HG02623 (cell line): ENCODE results near the gene TMEM59L.
"Not testable (repeated sequence)": the region's sequence is repeated elsewhere in the genome, so short reads cannot be mapped to it uniquely, and the experiment has no call there.

Source experiments
- ATAC-seq: cut with Tn5 transposase; IDR thresholded peaks from one replicate; pipeline ENCODE4 v1.9.1; 2021; ENCODE audit warnings: moderate library complexity; ENCODE audit not compliant: unreplicated experiment

TMEM59L gene

DNA sequence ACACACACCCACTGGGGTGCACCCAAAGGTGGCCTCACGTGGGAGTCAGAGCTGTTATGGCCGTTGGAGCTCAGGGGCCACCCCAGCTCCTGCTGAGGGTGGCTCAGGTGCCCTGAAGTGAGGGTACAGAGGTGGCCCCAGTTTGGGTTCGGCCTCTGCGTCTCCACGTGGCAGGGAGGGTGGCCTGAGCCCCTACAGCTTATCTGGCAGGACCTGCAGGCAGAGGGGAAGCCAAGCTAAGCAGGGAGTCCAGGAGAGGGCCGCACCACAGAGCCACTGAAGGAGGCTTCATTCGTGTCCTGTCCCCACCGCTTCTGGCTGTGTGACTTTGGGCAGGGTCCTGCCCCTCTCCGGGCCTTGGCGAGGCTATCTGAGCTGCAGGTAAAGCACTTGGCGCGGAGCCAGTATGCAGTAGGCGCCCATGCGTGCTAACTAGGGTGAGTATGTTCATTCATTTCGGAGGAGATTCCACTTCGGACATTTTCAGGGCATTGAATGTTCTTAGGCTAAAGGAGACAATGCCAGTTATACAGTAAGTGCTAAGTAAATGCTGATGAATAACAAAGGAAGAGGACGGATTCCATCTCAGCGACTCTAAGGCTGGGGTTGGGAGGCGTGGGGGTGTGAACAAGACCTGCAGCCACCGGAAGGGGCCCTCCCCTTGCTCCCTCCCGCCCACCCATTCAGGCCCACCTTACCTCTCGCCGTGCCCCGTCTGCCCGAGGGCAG is 19.1 kb upstream of the TMEM59L start:
- ATAC-seq = no peak

DNA sequence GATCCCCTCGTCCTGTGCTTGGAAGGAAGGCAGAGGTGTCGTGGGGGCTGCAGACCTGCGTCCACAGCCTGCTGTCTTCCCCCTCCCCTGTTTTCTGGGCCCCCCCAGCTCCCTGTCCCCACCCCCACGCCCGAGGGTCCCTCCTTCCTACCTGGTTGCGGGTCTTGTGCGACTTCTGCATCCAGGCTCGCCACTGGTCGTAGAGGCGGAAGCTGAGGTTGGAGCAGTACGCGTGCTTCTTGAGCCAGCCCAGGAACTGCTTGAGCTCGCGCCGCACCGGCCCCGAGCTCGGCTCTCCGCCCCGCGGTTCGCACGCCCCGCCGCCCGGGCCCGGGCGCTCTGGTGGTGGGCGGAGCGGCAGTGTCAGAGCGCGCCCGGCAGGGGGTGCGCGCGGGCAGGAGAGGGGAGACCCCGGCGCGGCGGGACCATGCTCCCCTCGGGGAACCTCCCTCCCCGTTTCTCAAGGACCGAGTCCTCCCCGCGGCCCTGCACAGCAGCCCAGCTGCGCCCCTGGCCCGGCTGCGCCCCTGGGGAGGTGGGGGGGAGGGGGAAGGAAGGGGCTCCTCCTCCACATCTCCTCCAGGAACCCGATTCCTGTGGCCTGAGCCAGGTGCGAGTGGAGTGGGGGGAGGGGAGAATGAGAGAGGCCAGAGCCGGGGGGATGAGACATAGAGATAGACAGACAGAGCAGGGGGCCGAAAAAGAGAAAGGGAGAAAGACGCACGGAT is 18.4 kb upstream of the TMEM59L start:
- no peak for ATAC-seq

DNA sequence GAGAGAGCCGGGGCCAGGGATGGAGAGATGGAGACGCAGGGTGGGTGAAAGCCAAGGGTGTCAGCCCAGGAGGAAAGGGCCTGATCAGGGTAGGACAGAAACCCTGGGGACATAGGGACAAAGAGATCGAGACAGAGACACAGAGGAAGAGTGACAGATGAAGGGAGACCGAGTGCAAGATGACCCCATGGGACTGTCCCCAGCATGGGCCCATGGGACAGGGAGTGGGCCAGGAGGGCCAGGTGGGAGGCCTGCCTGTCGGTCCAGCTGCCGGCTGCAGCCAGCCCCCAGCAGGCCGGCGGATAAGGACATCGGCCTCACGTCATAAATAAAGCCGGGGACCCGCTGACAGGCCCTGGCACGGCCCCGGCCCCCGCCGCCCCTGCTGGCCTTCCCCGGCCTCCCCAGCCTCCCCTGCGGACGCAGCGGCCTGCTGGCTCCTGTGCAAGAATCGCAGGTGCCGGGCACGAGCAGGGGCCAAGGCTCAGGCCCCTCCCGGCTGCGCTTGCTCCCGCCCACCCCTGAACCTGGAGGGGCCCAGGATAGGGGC is 17.8 kb upstream of the TMEM59L start:
- ATAC-seq = no peak

DNA sequence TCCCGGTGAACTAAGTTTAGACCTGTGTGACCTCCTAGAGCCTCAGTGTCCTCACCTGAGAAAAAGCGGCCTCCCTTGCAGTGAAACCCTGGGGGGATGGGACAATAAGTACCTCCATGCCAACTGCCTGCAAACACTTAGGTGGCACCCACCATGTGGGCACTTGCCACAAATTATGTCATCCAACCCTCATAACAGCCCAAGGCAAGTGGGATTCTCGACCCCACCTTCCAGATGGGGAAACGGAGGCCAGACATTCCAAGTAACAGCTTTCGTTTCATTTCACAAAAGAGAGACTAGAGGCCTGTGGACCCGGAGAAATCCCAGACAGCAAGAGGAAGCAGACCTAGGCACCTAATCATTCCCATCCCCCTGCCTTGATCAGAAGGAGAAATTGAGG is 17.2 kb upstream of the TMEM59L start:
- no peak for ATAC-seq

DNA sequence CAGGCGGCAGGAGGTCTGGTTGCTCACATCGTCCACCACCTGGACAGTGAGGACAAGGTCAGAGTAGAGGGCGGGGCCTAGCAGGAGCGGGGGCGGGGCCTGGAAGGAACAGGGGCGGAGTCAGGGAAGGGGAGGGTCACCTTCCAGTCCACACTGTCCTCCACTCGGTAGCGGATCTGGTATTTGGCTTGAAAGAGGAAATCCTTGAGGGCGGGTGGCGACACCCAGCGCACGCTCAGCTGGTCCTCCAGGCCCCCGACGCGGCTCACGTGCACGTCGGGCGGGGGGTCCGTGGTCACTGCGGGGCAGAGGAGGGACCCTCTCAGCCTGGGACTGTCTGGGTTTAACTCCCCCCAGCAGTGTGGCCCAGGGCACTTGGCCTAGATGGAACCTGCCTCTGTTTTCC is 15.9 kb upstream of the TMEM59L start:
- ATAC-seq = no peak

DNA sequence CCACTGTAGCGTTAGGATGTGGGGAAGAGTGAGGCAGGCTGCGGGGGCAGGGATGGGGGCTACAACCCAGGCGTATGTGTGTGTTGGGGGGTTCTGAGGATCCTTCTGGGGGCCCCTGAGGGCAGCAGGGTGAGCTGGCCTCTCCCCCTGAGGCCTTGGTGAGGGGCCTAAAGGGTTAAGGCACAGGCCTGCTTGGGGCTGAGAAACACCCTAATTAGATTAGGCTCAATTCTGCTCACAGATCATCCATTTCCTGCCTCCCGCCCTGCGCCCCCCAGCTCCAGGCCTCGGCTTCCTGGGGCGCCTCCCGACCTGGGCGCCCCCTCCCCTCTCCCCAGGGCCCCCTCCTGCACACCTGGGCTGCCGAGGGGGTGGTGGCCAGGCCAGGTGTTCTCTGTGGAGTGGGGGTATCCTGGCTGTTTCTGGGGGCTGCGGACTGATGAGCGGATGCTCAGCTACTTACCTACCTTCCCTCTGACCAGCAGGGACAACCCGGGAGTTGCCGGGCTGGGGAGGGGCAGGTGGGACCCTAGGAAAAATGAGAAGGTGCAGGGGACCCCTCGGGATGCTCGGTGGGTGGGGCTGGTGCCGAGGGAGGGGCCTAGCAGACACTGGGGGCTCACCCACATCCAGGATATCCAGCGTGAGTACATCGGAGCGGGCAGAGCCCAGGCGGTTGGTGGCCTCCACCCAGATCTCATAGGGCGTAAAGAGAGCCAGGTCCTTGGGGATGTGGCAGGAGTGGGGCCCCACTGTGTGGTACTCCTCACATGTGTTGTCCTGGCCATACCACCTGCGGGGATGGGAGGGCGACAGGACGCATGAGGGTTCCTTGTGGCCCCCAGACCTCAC is 14.6 kb upstream of the TMEM59L start:
- ATAC-seq = no peak

DNA sequence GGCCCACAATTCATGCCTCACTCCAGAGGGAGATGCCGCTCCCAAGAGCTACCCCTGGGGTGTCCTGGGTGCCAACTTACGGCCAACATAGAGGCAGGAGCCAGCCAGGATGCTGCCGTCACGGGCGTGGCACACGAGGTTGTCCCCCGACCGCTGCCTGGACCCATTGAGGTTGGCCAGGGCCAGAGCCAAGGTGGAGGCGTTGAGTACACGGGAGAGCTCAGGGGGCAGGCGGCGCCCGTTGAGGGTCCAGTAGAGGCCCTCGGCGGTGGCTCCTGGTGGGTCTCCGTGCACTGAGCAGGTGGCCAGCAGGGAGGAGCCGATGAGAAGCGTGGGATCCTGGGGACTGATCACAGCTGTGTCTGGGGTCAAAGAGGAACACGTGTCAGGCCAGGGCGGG is 13.2 kb upstream of the TMEM59L start:
- ATAC-seq = no peak

DNA sequence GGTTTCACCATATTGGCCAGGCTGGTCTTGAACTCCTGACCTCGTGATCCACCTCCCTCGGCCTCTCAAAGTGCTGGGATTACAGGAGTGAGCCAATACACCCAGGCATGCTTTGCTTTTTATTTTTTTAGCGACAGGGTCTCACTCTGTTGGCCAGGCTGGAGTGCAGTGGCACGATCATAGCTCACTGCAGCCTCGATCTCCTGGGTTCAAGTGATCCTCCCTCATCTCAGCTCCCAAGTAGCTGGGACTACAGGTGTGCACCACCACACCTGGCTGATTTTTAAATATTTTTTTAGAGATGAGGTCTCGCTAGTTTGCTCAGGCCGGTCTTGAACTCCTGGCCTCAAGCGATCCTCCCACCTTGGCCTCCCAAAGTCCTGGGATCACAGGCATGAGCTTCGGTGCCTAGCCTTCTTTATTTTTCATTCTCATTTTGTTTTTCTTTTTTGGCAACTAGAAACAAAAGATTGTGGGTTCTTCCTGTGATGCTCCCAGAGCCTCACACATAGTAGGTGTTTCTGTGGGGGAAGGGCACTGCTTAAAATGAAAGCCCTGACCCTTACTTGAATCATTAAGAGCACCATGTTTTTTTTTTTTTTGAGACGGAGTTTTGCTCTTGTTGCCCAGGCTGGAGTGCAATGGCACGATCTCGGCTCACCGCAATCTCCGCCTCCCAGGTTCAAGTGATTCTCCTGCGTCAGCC is 11.8 kb upstream of the TMEM59L start:
- not testable (repeated sequence) for ATAC-seq

DNA sequence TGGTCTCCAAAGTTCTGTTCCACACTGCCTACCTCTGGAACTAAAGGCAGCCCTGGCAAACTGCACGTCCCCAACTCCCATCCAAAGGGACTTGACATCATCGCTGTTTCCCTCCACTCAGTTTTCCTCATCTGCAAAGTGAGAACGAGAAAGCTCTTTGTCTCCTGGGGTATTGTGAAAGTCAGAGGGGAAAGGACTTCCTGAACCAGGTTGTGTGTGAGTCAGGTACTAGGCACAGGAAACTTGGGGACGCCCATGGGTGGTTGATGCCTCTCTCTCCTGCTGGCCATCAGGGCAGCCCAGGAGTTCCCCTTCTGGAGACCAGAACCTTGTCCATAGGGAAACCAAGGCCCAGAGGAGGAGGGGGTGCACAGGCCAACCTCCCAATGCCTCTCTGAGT is 10.8 kb upstream of the TMEM59L start:
- ATAC-seq = no peak

DNA sequence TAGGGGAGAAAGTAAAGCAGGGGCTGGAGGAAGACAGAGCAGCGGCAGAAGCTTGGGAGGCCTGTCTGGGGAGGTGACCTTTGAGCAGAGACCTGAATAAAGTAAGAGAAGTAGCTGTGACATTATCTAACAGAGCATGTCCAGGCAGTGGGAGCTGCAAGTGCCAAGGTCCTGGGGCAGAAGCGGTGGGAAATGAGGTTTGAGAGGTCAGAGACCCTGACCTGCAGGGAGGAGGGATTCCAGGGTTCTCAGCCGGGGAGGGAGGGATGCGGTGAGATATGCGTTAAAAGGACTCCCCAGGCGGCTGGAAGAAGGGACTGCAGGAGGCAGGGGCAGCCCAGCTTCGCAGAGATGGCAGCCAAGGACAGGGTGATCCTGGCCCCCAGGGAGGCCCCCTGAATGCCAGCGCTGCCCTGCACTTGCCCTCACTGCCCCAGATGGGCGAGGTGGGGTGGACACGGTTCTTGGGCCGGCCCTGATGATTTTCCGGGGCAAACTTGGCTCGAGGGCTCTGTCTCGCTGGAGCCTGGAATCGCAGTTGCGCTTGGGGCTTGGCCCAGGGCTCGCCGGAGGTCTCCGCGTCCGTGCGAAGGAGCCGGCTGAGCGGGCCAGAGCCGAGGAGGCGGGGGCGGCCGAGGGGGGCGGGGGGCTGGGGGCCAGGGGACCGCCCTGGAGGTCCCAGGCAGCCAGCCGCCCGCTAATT is 9.3 kb upstream of the TMEM59L start:
- ATAC-seq = no peak

DNA sequence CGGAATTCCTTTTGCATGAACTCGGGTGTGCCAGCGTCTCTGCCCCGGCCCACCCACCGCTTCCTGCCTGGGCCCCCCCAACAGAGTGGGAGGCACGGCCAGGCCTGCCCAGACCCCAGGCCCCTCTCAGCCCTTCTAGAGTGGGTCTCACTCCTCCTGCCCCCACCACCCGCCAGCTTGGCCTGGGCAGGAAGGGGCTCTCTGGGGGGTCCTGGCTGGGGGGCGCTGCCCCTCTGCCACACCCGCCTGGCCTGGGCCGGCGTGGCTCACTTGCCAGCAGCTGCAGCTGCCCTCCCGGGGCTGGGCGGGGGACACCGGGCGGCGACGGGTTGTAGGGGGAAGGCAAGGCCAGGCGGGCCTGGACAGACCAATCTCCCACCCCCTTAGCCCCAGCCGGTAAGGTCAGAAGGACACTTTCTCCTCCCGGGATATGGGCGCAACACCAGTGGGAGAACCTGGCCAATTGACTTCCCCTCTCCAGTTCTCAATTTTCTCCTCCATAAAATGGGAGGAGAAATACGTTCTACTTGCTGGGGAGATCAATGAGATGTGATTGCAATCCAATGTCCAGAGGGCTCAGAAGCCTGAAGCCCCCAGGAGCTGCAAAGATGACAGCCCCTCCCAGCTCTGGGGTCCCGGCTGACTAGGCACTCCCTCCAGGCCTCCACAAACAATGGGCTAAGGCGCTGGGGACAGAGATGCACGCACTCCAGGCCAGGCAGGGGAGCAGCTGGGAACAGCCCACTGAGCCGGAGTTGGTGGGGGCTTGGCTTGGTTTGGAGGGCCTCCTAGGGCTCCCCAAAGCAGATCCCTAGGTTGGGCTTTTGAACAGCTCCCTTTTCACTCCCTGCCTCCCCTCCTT is 8.5 kb upstream of the TMEM59L start:
- no peak for ATAC-seq

DNA sequence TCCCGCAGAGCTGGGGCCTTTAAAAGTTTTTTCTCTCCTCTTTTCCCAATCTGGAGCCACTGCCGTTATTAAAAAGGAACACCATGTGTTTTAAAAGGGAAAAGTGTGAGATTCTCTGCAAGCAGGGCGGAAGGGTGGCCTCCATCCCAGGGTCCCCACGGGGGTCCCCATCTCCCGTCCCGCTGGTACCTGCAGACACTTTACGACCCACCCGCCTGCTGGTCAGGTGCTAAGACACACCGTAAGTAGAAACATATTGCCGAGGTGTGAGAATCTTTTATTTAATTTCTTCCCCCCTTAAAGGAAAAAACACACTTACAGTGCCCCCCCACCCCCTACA is 7.9 kb upstream of the TMEM59L start:
- ATAC-seq = no peak

DNA sequence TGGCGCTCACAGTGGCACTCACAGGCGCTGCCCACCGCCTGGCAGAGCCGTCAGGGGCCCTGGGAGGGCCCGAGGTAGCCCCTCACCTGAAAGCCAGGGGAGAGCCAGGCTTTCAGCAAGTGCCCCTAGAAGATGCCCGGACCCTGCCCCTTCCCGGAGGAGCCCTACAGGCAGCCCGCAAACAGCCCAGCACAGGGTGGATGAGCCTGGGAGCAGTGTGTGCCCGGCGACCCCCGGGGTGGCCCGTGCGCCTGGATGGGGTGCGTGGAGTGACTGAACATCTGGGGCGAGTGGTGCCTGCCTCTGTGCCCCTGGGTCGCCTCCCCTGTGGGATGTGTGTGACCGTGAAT is 7.5 kb upstream of the TMEM59L start:
- no peak for ATAC-seq

DNA sequence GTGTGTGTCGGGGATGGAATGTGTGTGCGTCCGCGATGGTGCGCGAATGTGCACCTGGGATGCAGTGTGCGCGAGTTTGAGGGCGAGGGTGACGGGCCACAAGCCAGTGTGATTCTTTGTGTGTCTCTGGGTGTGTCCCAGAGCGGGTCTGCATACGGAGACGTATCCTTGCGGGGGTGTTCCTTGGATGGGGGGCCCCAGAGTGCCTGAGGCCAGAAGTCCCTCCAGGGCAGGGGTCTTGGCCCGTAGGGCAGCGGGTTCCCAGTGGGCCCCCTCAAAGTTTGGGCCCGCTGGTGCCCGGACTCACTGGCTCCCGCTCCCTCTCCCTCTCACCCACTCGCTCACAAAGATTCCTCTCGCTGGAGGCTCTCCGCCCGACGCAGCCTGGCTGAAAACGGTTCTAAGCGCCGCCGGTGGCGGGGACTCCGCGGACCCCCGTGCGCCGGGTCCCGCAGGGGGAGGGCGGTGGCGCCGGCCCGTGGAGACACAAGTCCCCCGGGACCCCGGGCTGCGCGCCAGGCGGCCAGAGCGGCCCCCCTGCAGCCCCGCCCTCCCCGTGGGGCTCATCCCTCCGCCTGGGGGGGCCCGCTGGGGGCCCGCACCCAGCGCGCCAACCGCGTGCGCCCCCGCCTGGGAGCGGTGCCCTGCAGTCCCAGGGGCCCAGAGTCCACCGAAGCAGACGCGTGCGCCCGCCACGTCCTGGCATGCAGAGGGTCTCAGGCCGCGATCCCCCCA is 7.0 kb upstream of the TMEM59L start:
- ATAC-seq = no peak

DNA sequence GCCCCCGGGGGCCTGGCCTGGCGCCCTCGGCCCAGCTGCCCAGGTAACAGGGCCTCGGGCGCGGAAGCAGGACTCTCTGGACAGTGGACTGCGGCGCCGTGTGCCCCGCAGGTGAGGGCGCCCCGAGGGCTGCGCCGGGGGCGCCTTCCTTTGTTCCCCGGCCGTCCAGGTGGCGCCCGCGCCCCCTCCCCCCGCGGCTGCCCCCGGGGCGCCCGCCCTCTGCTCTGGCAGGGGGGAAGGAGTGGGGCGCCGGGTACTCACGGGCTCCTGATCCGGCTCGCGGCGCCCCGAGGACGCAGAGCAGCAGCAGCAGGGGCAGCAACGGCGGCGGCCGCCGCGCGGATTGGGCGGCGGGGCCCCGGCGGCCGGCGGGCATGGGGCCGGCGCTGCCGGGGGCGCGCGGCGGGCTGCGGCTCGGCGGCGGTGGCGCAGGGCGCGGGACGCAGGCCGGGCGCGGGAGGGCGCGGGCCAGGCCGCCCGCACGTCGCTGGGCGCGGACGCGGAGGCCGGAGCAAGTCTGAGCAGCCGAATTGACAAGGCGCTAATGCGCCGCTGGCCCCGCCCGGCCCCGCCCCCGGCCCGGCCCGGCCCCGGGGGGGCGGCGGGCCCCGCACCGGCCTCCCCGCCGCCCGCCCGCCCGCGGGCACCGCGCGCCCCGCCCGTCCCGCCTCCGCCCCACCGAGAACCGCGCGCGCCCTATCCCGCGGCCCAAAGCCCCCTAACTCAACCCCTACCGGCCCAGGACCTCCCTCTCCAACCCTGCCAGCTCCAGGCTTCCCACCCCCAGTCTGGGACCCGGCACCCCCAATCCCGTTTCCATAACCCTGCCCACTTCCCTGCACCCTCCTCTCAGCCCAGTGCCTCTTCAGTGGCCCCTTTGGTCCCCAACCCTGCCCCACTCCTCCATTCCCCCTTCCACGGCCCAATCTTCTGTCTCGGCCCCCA is 6.1 kb upstream of the TMEM59L start, which contains the start of gene CRLF1:
TSS of gene CRLF1 (minus strand) at position 519 of the 945 bp plus-strand sequence. CDS start at position 376, 143 bp downstream.
- ATAC-seq = no peak

DNA sequence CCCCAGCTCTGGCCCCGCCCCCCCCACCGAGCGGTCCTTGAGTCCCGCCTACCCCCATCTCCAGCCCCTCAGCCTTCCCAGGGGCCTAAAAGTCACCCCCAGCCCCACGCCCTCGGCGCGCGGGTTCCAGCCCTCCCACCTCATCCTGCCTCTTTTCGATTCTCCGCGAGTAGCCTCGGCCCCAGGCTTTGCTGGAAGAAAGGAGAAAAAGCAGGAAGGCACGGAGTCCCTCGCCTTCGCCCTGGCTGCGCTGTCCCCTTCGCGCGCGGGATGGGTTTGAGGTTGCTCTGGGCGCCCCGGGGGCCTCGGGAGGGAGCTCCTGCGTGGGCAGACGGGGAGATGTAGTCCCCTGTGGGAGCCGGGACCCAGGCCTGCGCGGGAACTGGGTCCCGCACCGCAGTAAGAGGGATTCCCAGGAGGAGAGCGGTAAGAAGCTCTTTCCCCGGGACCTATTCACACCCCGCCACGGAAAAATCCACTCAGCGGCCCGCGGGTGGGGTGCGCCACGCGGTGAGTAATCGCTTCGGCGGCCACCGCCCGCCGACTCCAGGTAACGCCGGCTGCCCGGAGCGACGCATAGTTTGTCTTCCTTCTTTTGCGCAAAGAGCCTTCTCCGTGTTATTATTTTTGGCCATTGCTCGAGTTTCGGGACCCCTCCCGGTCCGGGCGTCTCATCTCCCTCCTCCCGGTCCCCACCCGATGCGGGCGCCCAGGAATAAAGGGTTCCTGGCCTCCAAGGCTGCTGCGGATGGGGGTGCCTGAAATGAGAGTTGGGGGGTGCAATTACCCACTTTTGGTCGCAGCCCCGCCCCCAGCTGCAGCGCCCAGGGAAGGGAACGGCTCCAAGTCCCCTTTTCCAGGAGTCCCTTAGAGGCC is 5.2 kb upstream of the TMEM59L start:
- ATAC-seq = no peak
